ENCODE data around the gene FN1.
"Not testable (repeated sequence)": the region's sequence is repeated elsewhere in the genome, so short reads cannot be mapped to it uniquely, and the experiment has no call there.

FN1 gene

GRCh38 chr2:215364157-215365155 lies 71.4 kb downstream of the FN1 start:
- no peak for DNase-seq (ENCODE audit: low spot score)

DNA sequence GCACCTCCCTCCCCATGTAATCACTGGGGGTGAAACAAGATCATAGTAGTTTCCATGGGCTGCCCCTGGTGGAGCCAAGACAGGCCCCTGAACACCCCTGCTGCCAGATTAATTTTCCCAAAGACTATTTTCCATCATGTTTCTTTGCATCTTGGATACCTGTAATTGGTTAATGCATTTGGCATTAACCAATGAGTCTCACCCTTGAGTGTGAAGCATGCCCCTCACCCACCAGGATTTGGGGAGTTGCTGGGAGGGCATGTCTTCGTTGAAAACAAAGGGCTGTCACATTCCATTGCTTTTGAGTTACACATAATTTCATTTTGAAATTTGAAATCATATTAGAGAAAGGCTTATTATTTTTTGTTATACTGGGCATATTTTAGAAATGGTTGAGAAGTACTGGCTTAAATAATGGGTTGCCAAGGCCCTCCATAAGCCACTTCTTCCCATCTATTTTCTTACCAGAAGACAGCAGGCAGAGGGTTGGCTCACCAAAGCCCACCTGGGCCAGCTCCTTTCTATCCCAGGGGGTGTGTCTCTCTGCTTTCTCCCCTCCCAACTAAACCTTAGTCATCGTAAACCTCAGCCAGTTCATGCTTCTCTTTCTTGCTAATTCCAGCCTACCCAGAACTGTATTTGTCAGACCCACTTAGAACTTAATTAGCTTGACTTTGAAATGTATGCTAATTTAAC lies 72.3 kb downstream of the FN1 start:
- no peak for DNase-seq (ENCODE audit: low spot score)

- DNase-seq (ENCODE audit: low spot score), result no peak
Measured at GRCh38 chr2:215363039-215363438, 72.8 kb downstream of the FN1 start.

DNA sequence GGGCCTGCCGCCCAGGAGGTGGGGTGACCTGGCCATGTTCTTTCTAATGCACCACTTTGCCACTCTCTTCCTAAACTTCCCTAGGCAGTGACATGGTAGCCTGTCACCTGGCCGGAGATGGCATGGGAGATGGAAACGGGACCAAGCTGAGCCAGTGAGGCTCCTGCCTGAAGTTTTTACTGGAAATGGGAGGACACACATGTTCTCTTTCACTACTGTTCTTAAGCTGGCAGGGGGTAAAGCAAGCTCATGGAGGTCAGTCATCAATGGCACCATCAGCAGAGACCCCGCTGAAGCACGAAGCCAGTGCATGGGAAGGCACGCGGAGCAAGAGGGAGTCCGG lies 73.3 kb downstream of the FN1 start:
- DNase-seq (ENCODE audit: low spot score), result no peak

GRCh38 chr2:215361876-215362561 lies 73.8 kb downstream of the FN1 start:
- no peak for DNase-seq (ENCODE audit: low spot score)

DNA sequence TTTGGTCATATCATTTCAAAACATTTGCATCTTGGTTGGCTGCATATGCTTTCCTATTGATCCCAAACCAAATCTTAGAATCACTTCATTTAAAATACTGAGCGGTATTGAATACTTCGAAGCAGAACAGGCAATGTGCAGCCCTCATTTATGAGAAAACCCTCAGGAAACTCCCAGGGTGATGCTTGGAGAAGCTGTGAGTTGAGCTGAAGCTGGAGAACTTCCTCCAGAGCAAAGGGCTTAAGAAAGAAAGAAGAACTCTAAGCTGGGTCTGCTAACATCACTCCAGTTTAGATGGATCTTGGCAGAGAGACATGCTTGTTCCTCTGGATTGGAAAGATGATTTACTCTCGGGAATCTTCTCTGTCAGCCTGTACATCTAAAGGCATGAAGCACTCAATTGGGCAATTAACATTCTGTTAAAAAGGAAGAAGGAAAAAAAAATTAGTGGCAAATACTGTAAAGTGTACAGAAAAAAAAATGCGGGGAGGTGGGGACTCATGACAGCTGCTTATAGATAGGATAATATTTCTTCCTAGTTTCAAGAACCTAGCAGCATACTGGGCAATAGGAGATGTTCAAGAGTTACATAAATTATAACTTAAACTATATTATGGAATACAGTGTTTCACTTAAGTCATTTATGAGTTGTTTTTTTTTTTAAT lies 74.5 kb downstream of the FN1 start:
- DNase-seq (ENCODE audit: low spot score), result no peak

DNA sequence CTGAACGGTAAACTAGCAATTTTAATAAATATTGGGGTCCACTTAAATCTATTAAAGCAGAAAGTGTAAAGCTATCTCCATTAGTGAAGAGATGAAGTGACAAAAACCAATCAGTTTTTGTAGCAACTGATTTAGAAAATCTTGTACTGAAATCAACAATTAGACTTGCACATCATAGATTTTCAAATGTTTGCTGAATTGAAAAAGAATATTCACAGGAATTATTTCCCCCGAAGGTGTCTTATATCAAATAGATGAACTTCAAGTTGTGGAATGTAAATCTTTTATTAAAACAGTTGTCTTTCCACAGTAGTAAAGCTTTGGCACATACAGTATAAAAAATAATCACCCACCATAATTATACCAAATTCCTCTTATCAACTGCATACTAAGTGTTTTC lies 75.3 kb downstream of the FN1 start:
- DNase-seq (ENCODE audit: low spot score), result no peak

DNA sequence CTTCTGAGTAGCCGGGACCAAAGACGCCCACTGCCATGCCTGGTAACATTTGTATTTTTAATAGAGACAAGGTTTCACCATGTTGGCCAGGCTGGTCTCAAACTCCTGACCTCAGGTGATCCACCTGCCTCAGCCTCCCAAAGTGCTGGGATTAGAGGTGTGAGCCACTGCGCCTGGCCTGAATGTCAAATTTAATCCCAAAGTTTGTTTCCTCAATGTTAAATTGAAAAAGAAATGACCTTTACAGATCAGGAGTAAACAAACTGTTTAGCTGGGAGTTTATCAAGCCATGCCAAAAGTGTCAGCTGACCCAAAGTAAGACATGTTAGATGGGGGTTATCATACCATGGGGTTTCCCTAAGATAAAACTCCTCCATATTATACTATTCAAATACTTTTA lies 75.8 kb downstream of the FN1 start:
- DNase-seq (ENCODE audit: low spot score), result not testable (repeated sequence)

DNA sequence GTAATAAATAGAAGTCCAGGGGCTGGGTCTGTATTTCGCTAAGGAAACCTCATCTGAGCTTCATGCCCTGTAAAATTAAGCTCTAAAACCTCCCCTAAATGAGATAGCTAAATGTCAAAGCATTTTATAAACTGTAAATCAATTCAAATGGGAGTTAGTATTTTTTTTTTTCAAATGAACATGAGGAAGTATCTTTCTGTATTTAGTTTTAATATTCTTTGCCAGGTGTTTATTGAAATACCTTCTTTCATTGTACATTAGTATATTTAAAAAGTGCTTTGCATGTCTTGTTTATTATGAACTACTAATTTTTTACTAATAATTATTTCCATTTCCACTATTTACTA lies 76.3 kb downstream of the FN1 start:
- DNase-seq (ENCODE audit: low spot score), result no peak

GRCh38 chr2:215358891-215359575 lies 76.8 kb downstream of the FN1 start:
- DNase-seq (ENCODE audit: low spot score), result no peak

- no peak for DNase-seq (ENCODE audit: low spot score)
Measured at GRCh38 chr2:215358312-215358845, 77.5 kb downstream of the FN1 start.

- DNase-seq (ENCODE audit: low spot score), result no peak
Measured at GRCh38 chr2:215357660-215358059, 78.2 kb downstream of the FN1 start.

DNA sequence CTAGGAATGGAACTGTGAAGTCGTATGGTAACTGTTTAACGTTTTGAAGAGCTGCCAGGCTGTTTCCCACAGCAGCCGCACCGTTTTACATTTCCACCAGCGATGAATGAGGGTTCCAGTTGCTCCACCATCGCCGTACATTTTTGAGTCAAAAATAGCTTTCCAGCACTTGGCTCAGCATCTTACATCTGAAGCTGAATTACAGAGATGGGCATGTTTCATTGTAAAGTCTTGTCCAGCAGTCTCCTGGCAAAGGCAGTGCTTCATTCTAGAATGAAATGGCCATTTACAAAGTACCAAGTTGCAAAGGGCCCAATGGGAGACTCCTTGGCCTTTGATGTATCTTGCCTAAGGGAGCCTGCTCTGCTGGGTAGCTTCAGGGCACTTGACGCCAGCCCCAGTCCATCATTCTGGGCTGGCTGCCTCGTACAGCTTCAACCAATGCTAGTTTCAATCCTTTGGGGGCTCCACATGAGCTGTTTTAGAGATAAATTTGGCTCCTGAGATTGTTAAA lies 78.9 kb downstream of the FN1 start:
- DNase-seq (ENCODE audit: low spot score), result no peak

DNA sequence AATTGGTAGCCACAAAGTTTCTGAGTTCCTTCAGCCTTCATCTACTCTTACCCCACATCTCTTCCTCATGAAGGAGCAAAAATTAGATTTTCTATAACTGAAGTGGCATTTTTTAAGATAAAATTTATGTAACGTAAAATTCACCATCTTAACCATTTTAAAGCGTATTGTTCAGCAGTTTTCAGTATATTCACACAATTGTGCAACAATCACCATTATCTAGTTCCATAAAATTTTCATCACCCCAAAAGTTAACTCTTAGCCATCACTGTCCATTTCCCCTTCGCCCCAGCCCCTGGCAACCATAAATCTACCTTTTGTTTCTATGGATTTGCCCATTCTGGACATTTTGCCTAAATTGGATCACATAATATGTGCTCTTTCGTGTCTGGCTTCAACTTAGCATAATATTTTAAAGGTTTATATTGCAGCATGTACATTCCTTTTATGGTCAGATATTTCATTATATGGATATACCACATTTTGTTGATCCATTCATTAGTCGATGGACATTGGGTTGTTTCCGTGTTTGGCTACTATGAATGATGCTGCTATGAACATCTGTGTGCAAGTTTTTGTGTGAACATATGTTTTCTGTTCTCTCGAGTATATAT lies 79.4 kb downstream of the FN1 start:
- no peak for DNase-seq (ENCODE audit: low spot score)

DNA sequence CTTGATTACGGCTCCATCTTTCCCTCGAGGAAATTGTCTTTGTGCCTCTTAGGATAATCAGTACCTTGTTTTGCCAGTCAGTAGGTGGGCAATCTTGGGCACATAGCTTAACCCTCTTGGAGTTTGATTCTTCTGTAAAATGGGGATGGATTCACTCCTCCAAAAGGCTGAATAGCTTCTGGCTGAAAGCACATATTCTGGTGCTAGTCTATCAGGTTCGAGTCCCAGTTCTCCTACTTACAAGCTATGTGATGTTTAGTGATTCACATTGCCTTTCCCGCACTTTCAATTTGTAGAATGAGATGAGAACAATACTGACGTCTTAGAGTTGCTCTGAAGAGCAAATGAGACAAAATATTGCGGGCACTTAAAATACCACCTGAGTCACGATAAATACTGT lies 80.1 kb downstream of the FN1 start:
- no peak for DNase-seq (ENCODE audit: low spot score)

GRCh38 chr2:215354771-215355695 lies 80.8 kb downstream of the FN1 start:
- DNase-seq (ENCODE audit: low spot score), result no peak

- no peak for DNase-seq (ENCODE audit: low spot score)
Measured at GRCh38 chr2:215352602-215353001, 83.3 kb downstream of the FN1 start.

DNA sequence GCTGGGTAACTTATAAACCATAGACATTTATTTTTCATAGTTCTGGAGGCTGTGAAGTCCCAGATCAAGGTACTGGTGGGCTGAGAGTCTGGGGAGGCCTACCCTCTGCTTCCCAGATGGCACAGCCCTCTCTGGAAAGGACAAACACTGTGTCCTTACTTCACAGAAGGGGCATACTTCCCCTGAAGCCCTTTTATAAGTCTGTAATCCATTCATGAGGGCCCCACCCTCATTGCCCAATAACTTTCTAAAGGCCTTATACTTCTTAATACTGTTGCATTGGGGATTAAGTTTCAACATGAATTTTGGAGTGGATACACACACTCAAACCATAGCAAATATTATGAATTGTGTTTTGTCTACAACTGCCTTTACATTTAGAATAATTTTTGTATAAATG lies 88.0 kb downstream of the FN1 start:
- no peak for DNase-seq (ENCODE audit: low spot score)

DNA sequence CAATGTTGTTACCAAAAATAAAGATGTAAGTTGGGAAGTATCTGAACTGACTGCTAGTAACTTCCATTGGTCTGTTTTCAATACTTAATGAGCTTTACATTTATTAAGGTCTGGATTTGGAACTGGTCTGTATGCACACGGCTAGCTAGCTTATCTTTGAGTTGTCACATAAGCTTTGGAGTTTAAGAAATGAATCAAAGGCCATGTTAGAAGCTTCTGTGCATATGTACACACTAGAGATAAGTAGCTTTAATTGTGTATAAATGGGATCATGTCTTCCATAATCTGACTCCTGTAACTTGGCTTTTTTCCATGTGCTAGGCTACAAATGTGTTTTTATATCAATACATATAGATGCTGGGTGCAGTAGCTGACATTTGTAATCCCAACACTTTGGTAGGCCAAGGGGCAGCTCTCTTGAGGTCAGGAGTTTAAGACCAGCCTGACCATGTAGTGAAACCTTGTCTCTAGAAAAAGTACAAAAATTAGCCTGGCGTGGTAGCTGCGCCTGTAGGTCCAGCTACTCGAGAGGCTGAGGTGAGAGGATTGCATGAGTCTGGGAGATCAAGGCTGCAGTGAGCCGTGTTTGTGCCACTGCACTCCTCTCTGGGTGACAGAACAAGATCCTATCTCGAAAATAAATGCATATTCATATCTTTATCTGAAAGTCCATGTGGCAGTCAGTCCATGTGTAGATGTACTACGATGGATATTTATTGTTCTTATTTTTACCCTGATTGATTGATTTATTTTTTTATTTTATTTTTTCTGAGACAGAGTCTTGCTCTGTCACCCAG lies 96.8 kb downstream of the FN1 start:
- DNase-seq (ENCODE audit: low spot score), result no peak

Measured in CD4-positive, alpha-beta T cell treated with Interleukin-15 for 4 hours (primary cell).